Measurements from ENCODE around the gene COTL1.
"Not testable (repeated sequence)": the region's sequence is repeated elsewhere in the genome, so short reads cannot be mapped to it uniquely, and the experiment has no call there.

The COTL1 gene

GRCh38 chr16:84633622-84634021 lies 15.7 kb upstream of the COTL1 start (continued):
- no peak for TF ChIP-seq PATZ1 (CRISPR knock-in tag; IDR thresholded peaks at IDR 0.05; ENCODE audit: borderline replicate concordance)
- no peak for TF ChIP-seq ZFP30 (CRISPR knock-in tag; IDR thresholded peaks at IDR 0.05)
- TF ChIP-seq ISL1 (CRISPR knock-in tag; IDR thresholded peaks at IDR 0.05): no peak
- no peak for TF ChIP-seq RARB (CRISPR knock-in tag; IDR thresholded peaks at IDR 0.05)
- TF ChIP-seq TCF4 (CRISPR knock-in tag; IDR thresholded peaks at IDR 0.05; ENCODE audit: borderline replicate concordance): no peak

GRCh38 chr16:84632862-84633261 lies 15.0 kb upstream of the COTL1 start:
- ATAC-seq: not testable (repeated sequence)

- TF ChIP-seq TCF4 (CRISPR knock-in tag; IDR thresholded peaks at IDR 0.05; ENCODE audit: borderline replicate concordance) (no peak), RARB (CRISPR knock-in tag; IDR thresholded peaks at IDR 0.05) (no peak), TOX (CRISPR knock-in tag; IDR thresholded peaks at IDR 0.05; ENCODE audit: borderline replicate concordance) (no peak), ZC3H10 (CRISPR knock-in tag; IDR thresholded peaks at IDR 0.05) (no peak)
Measured at GRCh38 chr16:84631886-84632285, 14.0 kb upstream of the COTL1 start.

GRCh38 chr16:84631153-84631466 lies 13.2 kb upstream of the COTL1 start:
- TF ChIP-seq ZNF70 (CRISPR knock-in tag; IDR thresholded peaks at IDR 0.05) (no peak), TCF4 (CRISPR knock-in tag; IDR thresholded peaks at IDR 0.05; ENCODE audit: borderline replicate concordance) (no peak), ZC3H10 (CRISPR knock-in tag; IDR thresholded peaks at IDR 0.05) (no peak), ISL1 (CRISPR knock-in tag; IDR thresholded peaks at IDR 0.05) (no peak), CSDC2 (CRISPR knock-in tag; IDR thresholded peaks at IDR 0.05) (no peak), TOX (CRISPR knock-in tag; IDR thresholded peaks at IDR 0.05; ENCODE audit: borderline replicate concordance) (no peak), BACH2 (CRISPR knock-in tag; IDR thresholded peaks at IDR 0.05; ENCODE audit: borderline replicate concordance) (no peak), PATZ1 (CRISPR knock-in tag; IDR thresholded peaks at IDR 0.05; ENCODE audit: borderline replicate concordance) (no peak), CREB5 (CRISPR knock-in tag; IDR thresholded peaks at IDR 0.05; ENCODE audit: low read depth) (no peak), ZFP30 (CRISPR knock-in tag; IDR thresholded peaks at IDR 0.05) (no peak), TSHZ2 (CRISPR knock-in tag; IDR thresholded peaks at IDR 0.05) (no peak), RARB (CRISPR knock-in tag; IDR thresholded peaks at IDR 0.05) (no peak), OSR1 (CRISPR knock-in tag; IDR thresholded peaks at IDR 0.05) (no peak), ZNF8 (CRISPR knock-in tag; IDR thresholded peaks at IDR 0.05) (no peak), ARNTL (CRISPR knock-in tag; IDR thresholded peaks at IDR 0.05; ENCODE audit: borderline replicate concordance, low read depth) (no peak), GLIS3 (CRISPR knock-in tag; IDR thresholded peaks at IDR 0.05) (no peak)
- no peak for ATAC-seq

More at GRCh38 chr16:84631886-84632285, 14.0 kb upstream of the COTL1 start:
- ATAC-seq: no peak

GRCh38 chr16:84630446-84631152 lies 12.7 kb upstream of the COTL1 start:
- no peak for ATAC-seq
- TF ChIP-seq ESRRG (CRISPR knock-in tag; IDR thresholded peaks at IDR 0.05) (no peak), ZNF8 (CRISPR knock-in tag; IDR thresholded peaks at IDR 0.05) (no peak), CSDC2 (CRISPR knock-in tag; IDR thresholded peaks at IDR 0.05) (no peak), ZC3H10 (CRISPR knock-in tag; IDR thresholded peaks at IDR 0.05) (no peak), POU6F1 (CRISPR knock-in tag; IDR thresholded peaks at IDR 0.05; ENCODE audit: borderline replicate concordance, low read depth) (no peak), ARNTL (CRISPR knock-in tag; IDR thresholded peaks at IDR 0.05; ENCODE audit: borderline replicate concordance, low read depth) (no peak), TCF4 (CRISPR knock-in tag; IDR thresholded peaks at IDR 0.05; ENCODE audit: borderline replicate concordance) (no peak), CSRNP3 (CRISPR knock-in tag; IDR thresholded peaks at IDR 0.05) (no peak), PATZ1 (CRISPR knock-in tag; IDR thresholded peaks at IDR 0.05; ENCODE audit: borderline replicate concordance) (no peak), RARB (CRISPR knock-in tag; IDR thresholded peaks at IDR 0.05) (no peak), ZFP30 (CRISPR knock-in tag; IDR thresholded peaks at IDR 0.05) (no peak)

All from SK-N-SH treated with all-trans-retinoic acid at 6 μM for 48 hours (cell line).